BLaER1 (cell line): ENCODE measurements around the gene HCST.

ENCODE experiments used
- H3K27ac ChIP-seq: shearing (Covaris generic); formaldehyde crosslinking; 2 replicates; pipeline ENCODE4 v1.8.1; 2022
- H3K27me3 ChIP-seq: shearing (Covaris generic); formaldehyde crosslinking; 2 replicates; pipeline ENCODE4 v1.8.1; 2022
- H3K36me3 ChIP-seq: shearing (Covaris generic); formaldehyde crosslinking; 2 replicates; pipeline ENCODE4 v1.8.1; 2022
- H3K4me1 ChIP-seq: shearing (Covaris generic); formaldehyde crosslinking; 2 replicates; pipeline ENCODE4 v1.8.1; 2022
- H3K4me2 ChIP-seq: shearing (Covaris generic); formaldehyde crosslinking; 2 replicates; pipeline ENCODE4 v1.8.1; 2022
- H3K4me3 ChIP-seq: shearing (Covaris generic); formaldehyde crosslinking; 2 replicates; pipeline ENCODE4 v1.8.1; 2022
- H3K9ac ChIP-seq: shearing (Covaris generic); formaldehyde crosslinking; 2 replicates; pipeline ENCODE4 v1.8.1; 2022
- H3K9me3 ChIP-seq: shearing (Covaris generic); formaldehyde crosslinking; 2 replicates; pipeline ENCODE4 v1.8.1; 2022
- H4K20me1 ChIP-seq: shearing (Covaris generic); formaldehyde crosslinking; 2 replicates; pipeline ENCODE4 v1.8.1; 2022
- Cebpa-rat ChIP-seq: shearing (Covaris generic); IDR thresholded peaks from 2 replicates; pipeline ENCODE4 v1.8.1; 2022

The HCST gene

GRCh38 chr19:35911173-35911572 lies 8.8 kb downstream of the HCST start:
- H3K4me1 ChIP-seq, result peaks cover 57% of the 10 kb centered on the region
- no peaks in the 10 kb centered on the region for H3K27me3 ChIP-seq
- H3K9ac ChIP-seq, result no peak overlapping the region
- 0 out of 2 replicates have a peak overlapping the region, but pooled peaks have one; percentile 17 for H3K4me2 ChIP-seq
- TF ChIP-seq Cebpa-rat, result no peak
- no peak overlapping the region for H3K4me3 ChIP-seq
- no peaks in the 10 kb centered on the region for H3K36me3 ChIP-seq
- H3K9me3 ChIP-seq, result no peaks in the 10 kb centered on the region
- no peaks in the 10 kb centered on the region for H4K20me1 ChIP-seq
- H3K27ac ChIP-seq, result no peak overlapping the region

- Histone ChIP-seq H3K4me3 (no peak overlapping the region), H3K4me1 (peaks cover 54% of the 10 kb centered on the region), H3K36me3 (no peaks in the 10 kb centered on the region), H3K27ac (0 out of 2 replicates have a peak overlapping the region, but pooled peaks have one; percentile 9), H3K9ac (no peak overlapping the region), H3K9me3 (no peaks in the 10 kb centered on the region), H4K20me1 (no peaks in the 10 kb centered on the region), H3K4me2 (peak overlapping the region; percentile 17; the same call in 1 of the 2 replicates), H3K27me3 (no peaks in the 10 kb centered on the region)
- TF ChIP-seq Cebpa-rat, result no peak
Observed at GRCh38 chr19:35911790-35912189, 9.5 kb downstream of the HCST start.

DNA sequence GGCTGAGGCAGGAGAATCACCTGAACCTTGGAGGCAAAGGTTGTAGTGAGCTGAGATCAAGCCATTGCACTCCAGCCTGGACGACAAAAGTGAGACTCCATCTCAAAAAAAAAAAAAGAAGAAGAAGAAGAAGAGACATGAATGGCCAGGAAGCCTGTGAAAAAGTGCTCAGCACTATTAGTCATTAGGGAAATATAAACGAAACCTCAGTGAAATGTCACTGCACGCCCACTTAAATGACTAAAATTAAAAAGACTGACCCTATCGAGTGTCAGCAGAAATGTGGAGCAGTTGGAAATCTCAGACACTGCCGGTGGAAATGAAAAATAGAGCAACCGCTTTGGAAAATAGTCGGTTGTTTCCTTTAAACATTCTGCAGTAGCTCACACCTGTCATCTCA lies 11.3 kb downstream of the HCST start:
- H3K4me2 ChIP-seq, result no peak overlapping the region

DNA sequence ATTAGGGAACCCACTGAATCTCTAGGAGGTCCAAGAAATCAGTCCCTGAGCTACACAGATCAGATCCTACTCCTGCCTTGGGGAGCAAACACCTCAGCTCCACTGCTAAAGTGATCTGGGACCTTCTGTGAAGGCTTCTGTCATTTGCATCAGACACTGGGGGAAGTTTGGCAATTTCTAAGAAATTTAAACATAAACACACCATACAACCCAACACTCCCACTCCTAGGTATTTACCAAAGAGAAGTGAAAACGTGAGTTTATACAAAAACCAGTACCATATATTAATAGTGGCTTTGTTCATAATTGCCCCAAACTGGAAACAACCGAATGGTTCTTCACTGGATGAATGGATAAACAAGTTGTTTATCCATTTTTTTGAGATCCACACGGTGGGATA lies 13.1 kb downstream of the HCST start:
- Histone ChIP-seq H3K27ac (no peak overlapping the region), H3K9me3 (no peaks in the 10 kb centered on the region), H4K20me1 (no peaks in the 10 kb centered on the region), H3K4me3 (no peak overlapping the region), H3K4me1 (peaks cover 17% of the 10 kb centered on the region), H3K4me2 (no peak overlapping the region), H3K27me3 (no peaks in the 10 kb centered on the region), H3K9ac (no peak overlapping the region), H3K36me3 (no peaks in the 10 kb centered on the region)
- TF ChIP-seq Cebpa-rat, result no peak

More for the DNA sequence above, 11.3 kb downstream of the HCST start:
- Histone ChIP-seq H4K20me1 (no peaks in the 10 kb centered on the region), H3K27ac (no peak overlapping the region), H3K9ac (no peak overlapping the region), H3K36me3 (no peaks in the 10 kb centered on the region), H3K4me3 (no peak overlapping the region), H3K27me3 (no peaks in the 10 kb centered on the region), H3K4me1 (peaks cover 36% of the 10 kb centered on the region), H3K9me3 (no peaks in the 10 kb centered on the region)
- TF ChIP-seq Cebpa-rat, result no peak

- Histone ChIP-seq H3K4me3 (no peak overlapping the region), H3K27me3 (no peaks in the 10 kb centered on the region), H3K27ac (no peak overlapping the region), H3K9ac (no peak overlapping the region), H3K9me3 (no peaks in the 10 kb centered on the region), H4K20me1 (no peaks in the 10 kb centered on the region), H3K36me3 (no peaks in the 10 kb centered on the region), H3K4me2 (no peak overlapping the region), H3K4me1 (no peaks in the 10 kb centered on the region)
- no peak for TF ChIP-seq Cebpa-rat
Observed at GRCh38 chr19:35919306-35919705, 17.0 kb downstream of the HCST start.

DNA sequence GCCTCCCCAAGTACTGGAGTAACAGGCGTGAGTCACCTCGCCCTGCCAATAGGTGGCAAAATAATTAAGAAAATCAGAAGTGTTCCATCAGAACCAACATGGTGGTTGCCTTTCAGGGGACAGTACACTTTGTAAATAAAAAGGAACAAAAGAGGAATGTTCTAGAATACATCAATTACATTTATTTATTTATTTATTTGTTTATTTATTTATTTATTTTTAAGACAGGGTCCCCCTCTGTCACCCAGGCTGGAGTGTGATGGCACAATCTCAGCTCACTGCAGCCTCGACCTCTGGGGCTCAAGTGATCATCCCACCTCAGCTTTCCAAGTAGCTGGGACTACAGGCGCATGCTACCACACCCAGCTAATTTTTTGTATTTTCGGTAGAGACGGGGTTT lies 18.7 kb downstream of the HCST start:
- H3K27ac ChIP-seq, result no peak overlapping the region
- H3K36me3 ChIP-seq, result no peaks in the 10 kb centered on the region
- H3K9me3 ChIP-seq, result peaks cover 6% of the 10 kb centered on the region; the same call in 1 of the 2 replicates
- H3K4me3 ChIP-seq, result no peak overlapping the region
- no peak for TF ChIP-seq Cebpa-rat
- no peaks in the 10 kb centered on the region for H3K27me3 ChIP-seq
- no peaks in the 10 kb centered on the region for H4K20me1 ChIP-seq
- no peak overlapping the region for H3K9ac ChIP-seq
- no peak overlapping the region for H3K4me2 ChIP-seq
- no peaks in the 10 kb centered on the region for H3K4me1 ChIP-seq

GRCh38 chr19:35925501-35925900 lies 23.2 kb downstream of the HCST start:
- no peaks in the 10 kb centered on the region for H4K20me1 ChIP-seq
- H3K4me3 ChIP-seq, result no peak overlapping the region
- no peak overlapping the region for H3K9ac ChIP-seq
- no peak for TF ChIP-seq Cebpa-rat
- H3K9me3 ChIP-seq, result peaks cover 6% of the 10 kb centered on the region; the same call in 1 of the 2 replicates
- no peaks in the 10 kb centered on the region for H3K36me3 ChIP-seq
- H3K4me1 ChIP-seq, result peaks cover 19% of the 10 kb centered on the region
- H3K27ac ChIP-seq, result no peak overlapping the region
- no peaks in the 10 kb centered on the region for H3K27me3 ChIP-seq
- H3K4me2 ChIP-seq, result no peak overlapping the region

DNA sequence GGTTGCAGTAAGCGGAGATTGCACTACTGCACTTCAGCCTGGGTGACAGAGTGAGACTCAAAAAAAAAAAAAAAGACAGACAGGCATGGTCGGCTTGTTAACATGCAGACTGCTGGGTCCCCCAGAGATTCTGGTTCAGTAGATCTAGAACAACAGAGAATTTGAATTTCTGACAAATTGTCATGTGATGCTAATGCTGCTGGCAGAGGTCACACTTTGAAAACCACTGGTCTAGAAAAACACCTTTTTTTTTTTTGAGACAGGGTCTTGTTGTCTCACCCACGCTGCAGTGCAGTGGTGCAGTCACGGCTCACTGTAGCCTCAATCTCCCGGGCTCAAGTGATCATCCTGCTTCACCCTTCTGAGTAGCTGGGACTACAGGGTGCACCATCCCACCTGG lies 26.2 kb downstream of the HCST start:
- Histone ChIP-seq H3K36me3 (no peaks in the 10 kb centered on the region), H3K27ac (no peak overlapping the region), H4K20me1 (no peaks in the 10 kb centered on the region), H3K27me3 (no peaks in the 10 kb centered on the region), H3K4me2 (peak overlapping the region; percentile 22; the same call in 1 of the 2 replicates), H3K9me3 (peaks cover 6% of the 10 kb centered on the region; the same call in 1 of the 2 replicates), H3K4me1 (peaks cover 30% of the 10 kb centered on the region), H3K4me3 (no peak overlapping the region), H3K9ac (no peak overlapping the region)
- TF ChIP-seq Cebpa-rat, result no peak

DNA sequence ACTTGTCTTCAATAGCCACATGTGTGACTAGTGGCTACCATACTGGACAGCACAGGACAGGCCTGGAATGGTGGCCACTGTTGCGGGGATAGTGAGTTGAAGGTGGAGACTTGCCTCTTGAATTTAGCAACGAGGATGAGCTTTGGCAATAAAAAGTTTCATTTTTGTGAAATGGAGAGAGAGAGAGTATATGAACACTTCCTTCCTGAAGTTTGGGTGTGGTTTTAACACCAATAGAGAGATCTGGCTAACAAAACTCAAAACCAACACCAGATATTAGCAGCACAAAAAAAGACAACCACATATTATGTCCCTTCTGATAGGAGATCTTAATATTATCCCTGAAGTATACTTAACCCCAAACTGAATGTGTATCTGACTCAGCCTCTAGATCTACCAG lies 27.5 kb downstream of the HCST start:
- no peaks in the 10 kb centered on the region for H3K27me3 ChIP-seq
- no peak overlapping the region for H3K27ac ChIP-seq
- no peaks in the 10 kb centered on the region for H4K20me1 ChIP-seq
- H3K9ac ChIP-seq, result no peak overlapping the region
- H3K4me1 ChIP-seq, result peaks cover 30% of the 10 kb centered on the region
- no peak for TF ChIP-seq Cebpa-rat
- H3K36me3 ChIP-seq, result no peaks in the 10 kb centered on the region
- no peak overlapping the region for H3K4me3 ChIP-seq
- H3K9me3 ChIP-seq, result peaks cover 6% of the 10 kb centered on the region; the same call in 1 of the 2 replicates
- H3K4me2 ChIP-seq, result peak overlapping the region; percentile 47

DNA sequence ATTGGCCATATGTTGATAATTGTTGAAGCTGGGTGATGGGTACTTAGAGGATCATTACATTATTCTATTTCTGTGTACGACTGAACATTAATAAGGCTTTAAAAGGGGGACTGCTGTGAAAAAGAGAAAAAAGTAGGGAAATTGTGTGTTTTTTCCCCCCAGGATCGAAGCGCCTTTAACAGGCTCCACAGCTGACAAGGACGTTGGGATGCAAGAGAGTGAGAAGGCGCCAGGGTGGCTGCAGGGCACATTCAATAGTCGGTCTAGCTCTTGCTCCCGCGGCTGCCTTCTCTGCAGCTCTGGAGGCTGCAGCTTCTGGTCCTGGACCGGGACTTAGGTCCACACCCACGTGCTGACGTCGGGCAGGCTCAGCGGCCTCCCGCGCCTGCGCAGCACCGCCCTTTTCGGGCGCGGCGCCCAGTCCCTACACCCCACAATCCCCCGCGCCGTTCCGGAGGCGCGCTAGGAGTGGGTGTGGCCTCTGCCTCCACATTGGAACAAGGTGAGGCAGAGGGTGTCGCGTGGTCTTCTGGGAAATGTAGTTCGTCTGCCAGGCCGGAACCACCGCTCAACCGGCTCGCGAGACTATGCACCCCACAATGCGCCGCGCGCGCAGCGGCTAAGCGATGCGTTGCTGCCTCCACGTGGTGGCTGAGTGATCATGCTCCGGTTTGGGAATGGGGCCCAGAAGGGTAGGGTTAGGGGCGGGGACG lies 29.0 kb downstream of the HCST start:
- H3K27me3 ChIP-seq, result peaks cover 6% of the 10 kb centered on the region; the same call in 1 of the 2 replicates
- peak overlapping the region; percentile 54; the same call in 1 of the 2 replicates for H3K9ac ChIP-seq
- H4K20me1 ChIP-seq, result no peaks in the 10 kb centered on the region
- H3K4me2 ChIP-seq, result peak overlapping the region; percentile 88
- TF ChIP-seq Cebpa-rat, result no peak
- H3K4me3 ChIP-seq, result peak overlapping the region; percentile 55
- H3K9me3 ChIP-seq, result no peaks in the 10 kb centered on the region
- H3K36me3 ChIP-seq, result no peaks in the 10 kb centered on the region
- H3K27ac ChIP-seq, result 0 out of 2 replicates have a peak overlapping the region, but pooled peaks have one; percentile 40
- peaks cover 37% of the 10 kb centered on the region for H3K4me1 ChIP-seq
